A549 (cell line): ENCODE measurements around the gene RNF186. TPM values are rescaled to one million over a fixed set of nuclear protein-coding genes. Genes with fewer than 3 reads are reported as not detected.

Experiments
- ATAC-seq, 2 experiments: fragments of 200-7000 bp in 1 of 2; fragments of >200 bp in 1 of 2; cut with Nextera tagmentation in 1 of 2; cut with Tn5 transposase in 1 of 2; 3 replicates each; pipeline versions ENCODE4 v1.8.0 to v1.9.1; 2018 to 2020; ENCODE audit warnings: mild to moderate bottlenecking in 1 of 2, moderate library complexity in 1 of 2
- CTCF ChIA-PET: fragments of 300-600 bp; sonication (Branson Sonifier 250); formaldehyde crosslinking; extraction: SDS; loops from one replicate; lab custom pipeline; 2021; ENCODE audit warnings: antibody characterized with exemption, inconsistent platforms; lab: Yijun Ruan, JAX
- POLR2A ChIA-PET: fragments of 350-600 bp; formaldehyde crosslinking; extraction: SDS; loops from one replicate; lab custom pipeline; 2021; ENCODE audit warnings: antibody characterized with exemption, inconsistent platforms; lab: Yijun Ruan, JAX
- DNase-seq, 2 experiments: peaks; one replicate each; pipeline versions ENCODE4 v3.0.0 to v3.0.0-alpha.2; 2011 to 2016; ENCODE audit warnings: low read depth in 1 of 2, low spot score in 1 of 2
- FAIRE-seq: peaks from 2 replicates; lab custom pipeline; 2011; peaks lifted over from hg19 to GRCh38; lab: Jason Lieb, UNC
- H3K27ac ChIP-seq, 2 experiments: fragments of >200 bp; sonication (Bioruptor Twin); formaldehyde crosslinking; 3 replicates each; pipeline ENCODE4 v1.5.1; 2016 to 2017
- H3K4me1 ChIP-seq: fragments of >200 bp; sonication (Bioruptor Twin); formaldehyde crosslinking; 3 replicates; pipeline ENCODE4 v1.6.1; 2016
- H3K4me2 ChIP-seq: fragments of >200 bp; sonication (Bioruptor Twin); formaldehyde crosslinking; 3 replicates; pipeline ENCODE4 v1.6.1; 2016
- H3K4me3 ChIP-seq: fragments of >200 bp; sonication (Bioruptor Twin); formaldehyde crosslinking; 3 replicates; pipeline ENCODE4 v1.5.1; 2016
- H3K9me3 ChIP-seq: fragments of >200 bp; sonication (Bioruptor Twin); formaldehyde crosslinking; 3 replicates; pipeline ENCODE4 v1.6.1; 2016
- BHLHE40 ChIP-seq: IDR thresholded peaks from 2 replicates; pipeline ENCODE4 v1.6.1; 2012; ENCODE audit warnings: low read depth, low read length, inconsistent platforms
- CEBPB ChIP-seq, 2 experiments: fragments of >200 bp in 1 of 2; sonication (Bioruptor Twin) in 1 of 2; formaldehyde crosslinking in 1 of 2; IDR thresholded peaks; 2 replicates each; pipeline ENCODE4 v1.6.1; 2012 to 2016
- CHD2 ChIP-seq: fragments of 150-350 bp; IDR thresholded peaks from 2 replicates; pipeline ENCODE4 v1.6.1; 2014; ENCODE audit warnings: low read length; ENCODE audit not compliant: partially characterized antibody
- E2F6 ChIP-seq: IDR thresholded peaks from 2 replicates; pipeline ENCODE4 v1.6.1; 2012; ENCODE audit warnings: low read depth, borderline replicate concordance
- EHF ChIP-seq: fragments of 250-450 bp; sonication (Bioruptor Pico); IDR thresholded peaks from 2 replicates; pipeline ENCODE4 v1.5.0; 2020; ENCODE audit warnings: mild to moderate bottlenecking
- EHMT2 ChIP-seq: fragments of 200-600 bp; sonication (generic); IDR thresholded peaks from 2 replicates; pipeline ENCODE4 v1.6.1; 2016; ENCODE audit warnings: antibody characterized with exemption, low read depth, mild to moderate bottlenecking, moderate library complexity
- FOSB ChIP-seq: fragments of 250-450 bp; sonication (Bioruptor Pico); IDR thresholded peaks from 2 replicates; pipeline ENCODE4 v1.5.0; 2020; ENCODE audit warnings: mild to moderate bottlenecking, moderate library complexity
- FOSL2 ChIP-seq, 2 experiments: fragments of 450-650 bp in 1 of 2; fragments of >200 bp in 1 of 2; sonication (Bioruptor Twin) in 1 of 2; formaldehyde crosslinking; IDR thresholded peaks; 2 replicates each; pipeline versions ENCODE4 v1.5.0 to v1.6.1; 2016 to 2020; ENCODE audit warnings: mild to moderate bottlenecking in 1 of 2, moderate library complexity in 1 of 2
- FOXS1 ChIP-seq: fragments of 250-450 bp; sonication (Bioruptor Pico); IDR thresholded peaks from 2 replicates; pipeline ENCODE4 v1.5.0; 2020; ENCODE audit warnings: mild to moderate bottlenecking, moderate library complexity
- GATA3 ChIP-seq: IDR thresholded peaks from 2 replicates; pipeline ENCODE4 v1.6.1; 2012; ENCODE audit warnings: borderline replicate concordance
- HDAC2 ChIP-seq: fragments of 200-600 bp; sonication (generic); IDR thresholded peaks from 2 replicates; pipeline ENCODE4 v1.6.1; 2016
- HOXB5 ChIP-seq: fragments of 250-450 bp; sonication (Bioruptor Pico); IDR thresholded peaks from 2 replicates; pipeline ENCODE4 v1.5.0; 2020; ENCODE audit warnings: mild to moderate bottlenecking, moderate library complexity
- JUN ChIP-seq, 2 experiments: fragments of >200 bp; sonication (Bioruptor Twin); formaldehyde crosslinking; IDR thresholded peaks; 2 replicates in 1 of 2; 3 replicates in 1 of 2; pipeline ENCODE4 v1.6.1; 2016 to 2017
- KDM1A ChIP-seq: fragments of 200-600 bp; sonication (generic); IDR thresholded peaks from 2 replicates; pipeline ENCODE4 v1.6.1; 2016; ENCODE audit warnings: low read depth, mild to moderate bottlenecking
- MAX ChIP-seq: IDR thresholded peaks from 2 replicates; pipeline ENCODE4 v1.6.1; 2012
- NFE2L2 ChIP-seq: fragments of 150-350 bp; conservative IDR thresholded peaks from 2 replicates; pipeline ENCODE4 v1.6.1; 2014; ENCODE audit warnings: low read length
- NPAS2 ChIP-seq: fragments of 250-450 bp; sonication (Bioruptor Pico); IDR thresholded peaks from 2 replicates; pipeline ENCODE4 v1.8.0; 2022; ENCODE audit warnings: mild to moderate bottlenecking, moderate library complexity, borderline replicate concordance
- NR3C1 ChIP-seq: fragments of >200 bp; sonication (Bioruptor Twin); formaldehyde crosslinking; IDR thresholded peaks from 3 replicates; pipeline ENCODE4 v1.6.1; 2017
- PBX3 ChIP-seq: IDR thresholded peaks from 2 replicates; pipeline ENCODE4 v1.6.1; 2012
- PHF8 ChIP-seq: fragments of 200-600 bp; sonication (generic); IDR thresholded peaks from 2 replicates; pipeline ENCODE4 v1.6.1; 2016; ENCODE audit warnings: low read depth, mild to moderate bottlenecking, antibody characterized with exemption, moderate library complexity, borderline replicate concordance
- POLR2A ChIP-seq: IDR thresholded peaks from 2 replicates; pipeline ENCODE4 v1.6.1; 2012; ENCODE audit warnings: mild to moderate bottlenecking, low read length
- RARB ChIP-seq: fragments of 250-450 bp; sonication (Bioruptor Pico); IDR thresholded peaks from 2 replicates; pipeline ENCODE4 v1.8.0; 2021; ENCODE audit warnings: mild to moderate bottlenecking, moderate library complexity
- REST ChIP-seq: fragments of 200-600 bp; sonication (generic); IDR thresholded peaks from 2 replicates; pipeline ENCODE4 v1.6.1; 2016; ENCODE audit warnings: antibody characterized with exemption, mild to moderate bottlenecking, moderate library complexity
- RNF2 ChIP-seq: fragments of 200-600 bp; sonication (generic); IDR thresholded peaks from 2 replicates; pipeline ENCODE4 v1.6.1; 2016; ENCODE audit warnings: low read depth, mild to moderate bottlenecking, antibody characterized with exemption, moderate library complexity, borderline replicate concordance
- ZC3H11A ChIP-seq: fragments of 450-650 bp; IDR thresholded peaks from 2 replicates; pipeline ENCODE4 v1.6.1; 2014; ENCODE audit warnings: antibody characterized with exemption, mild to moderate bottlenecking
- ZFP36 ChIP-seq: fragments of 450-650 bp; IDR thresholded peaks from 2 replicates; pipeline ENCODE4 v1.6.1; 2014; ENCODE audit warnings: borderline replicate concordance; ENCODE audit not compliant: partially characterized antibody
- ZNF302 ChIP-seq: fragments of 250-450 bp; sonication (Bioruptor Pico); IDR thresholded peaks from 2 replicates; pipeline ENCODE4 v1.9.0; 2021; ENCODE audit warnings: inconsistent platforms, mild to moderate bottlenecking, moderate library complexity
- WGBS: methylation state at CpG from one replicate; pipeline ENCODE4 v1.1.6; 2017; ENCODE audit errors: missing lambda C conversion rate; 5-methylcytosine and 5-hydroxymethylcytosine counted together
- polyA plus RNA-seq, 4 experiments: library from polyadenylated mRNA; depleted of rRNA in 3 of 4; stranded (reverse); fragments of >200 nt; fragmentation: RNase III in 1 of 4; extraction: RNeasy Plus Mini Kit Qiagen cat#74134 plus additional on column Dnase treatment in 1 of 4; gene quantifications; 2 replicates in 3 of 4; 3 replicates in 1 of 4; pipeline ENCODE4 v1.2.3, GENCODE V29; 2011 to 2017

Gene RNF186
- polyA plus RNA-seq, 2 of the 4 experiments (the other 2 are of a cell fraction) = not detected

GRCh38 chr1:19864570-19865160 lies 49.6 kb upstream of the RNF186 start:
- no peak for FAIRE-seq
- H3K4me2 ChIP-seq = no peak overlapping the region
- H3K4me1 ChIP-seq = 0 out of 3 replicates have a peak, but pooled peaks cover 4% of the 10 kb centered on the region
- WGBS = 61% methylated on average over 1 of the region's 1 CpG
- peaks cover 8% of the 10 kb centered on the region for H3K9me3 ChIP-seq
- H3K27ac ChIP-seq = no peak overlapping the region
- no peak for DNase-seq
- ATAC-seq = no peak
- TF ChIP-seq E2F6 = no peak
- no peak for TF ChIP-seq RNF2
- no peak for TF ChIP-seq ZNF302
- TF ChIP-seq CHD2 = no peak
- no peak for TF ChIP-seq MAX
- no peak for TF ChIP-seq HDAC2
- TF ChIP-seq HOXB5 (CRISPR knock-in tag) = no peak
- TF ChIP-seq EHMT2 = no peak
- TF ChIP-seq NFE2L2 = no peak
- no peak for TF ChIP-seq FOSL2 (IDR thresholded peaks at IDR 0.05)
- TF ChIP-seq FOSL2 (CRISPR knock-in tag; IDR thresholded peaks at IDR 0.05) = no peak
- TF ChIP-seq KDM1A = no peak
- no peak for TF ChIP-seq BHLHE40
- no peak for TF ChIP-seq CEBPB (IDR thresholded peaks at IDR 0.05)
- no peak for TF ChIP-seq NR3C1
- TF ChIP-seq EHF (CRISPR knock-in tag) = no peak
- TF ChIP-seq, all 56 proteins: peak for 0
- POLR2A ChIA-PET = no interaction called here
- CTCF ChIA-PET = no interaction called here
- H3K4me3 ChIP-seq = no peak overlapping the region

GRCh38 chr1:19862944-19863343 lies 47.9 kb upstream of the RNF186 start:
- FAIRE-seq (no peak), DNase-seq (no peak), ATAC-seq (no peak)
- H3K4me3 ChIP-seq = no peak overlapping the region
- 0 out of 3 replicates have a peak, but pooled peaks cover 4% of the 10 kb centered on the region for H3K4me1 ChIP-seq
- no peak for TF ChIP-seq CEBPB (IDR thresholded peaks at IDR 0.05)
- 49% methylated on average over 3 of the region's 3 CpGs for WGBS
- POLR2A ChIA-PET = no interaction called here
- peaks cover 8% of the 10 kb centered on the region for H3K9me3 ChIP-seq
- CTCF ChIA-PET = no interaction called here
- no peak overlapping the region for H3K4me2 ChIP-seq
- no peak overlapping the region for H3K27ac ChIP-seq

GRCh38 chr1:19861842-19862530 lies 46.9 kb upstream of the RNF186 start:
- H3K9me3 ChIP-seq = peaks cover 8% of the 10 kb centered on the region
- no peak overlapping the region for H3K4me2 ChIP-seq
- no peak for DNase-seq
- no peak overlapping the region for H3K4me3 ChIP-seq
- no peak for FAIRE-seq
- ATAC-seq = no peak
- ChIA-PET POLR2A (no interaction called here), CTCF (interaction anchor here (1.5 to 2.7 kb wide), 2 partner anchors 10 to 20 kb away, joined by 3 to 9 read pairs; partner anchors contain the start of gene OTUD3)
- 19% methylated on average over 1 of the region's 1 CpG for WGBS
- no peak overlapping the region for H3K27ac ChIP-seq
- TF ChIP-seq JUN (IDR thresholded peaks at IDR 0.05) = no peak
- no peak for TF ChIP-seq PBX3
- no peak for TF ChIP-seq ZC3H11A
- TF ChIP-seq FOSB (CRISPR knock-in tag) = no peak
- TF ChIP-seq FOXS1 (CRISPR knock-in tag) = no peak
- no peak for TF ChIP-seq CHD2
- no peak for TF ChIP-seq RARB (CRISPR knock-in tag)
- no peak for TF ChIP-seq REST
- TF ChIP-seq GATA3 = no peak
- TF ChIP-seq PHF8 = no peak
- TF ChIP-seq HDAC2 = no peak
- no peak for TF ChIP-seq FOSL2 (IDR thresholded peaks at IDR 0.05)
- TF ChIP-seq FOSL2 (CRISPR knock-in tag; IDR thresholded peaks at IDR 0.05) = no peak
- TF ChIP-seq ZFP36 = no peak
- no peak for TF ChIP-seq EHF (CRISPR knock-in tag)
- no peak for TF ChIP-seq NPAS2 (CRISPR knock-in tag)
- no peak for TF ChIP-seq POLR2A
- 0 out of 3 replicates have a peak, but pooled peaks cover 4% of the 10 kb centered on the region for H3K4me1 ChIP-seq
